ENCODE measurements around the gene HNRNPU. TPM values are rescaled to one million over a fixed set of nuclear protein-coding genes. Genes with fewer than 3 reads are reported as not detected.
A peak's percentile ranks its signal among the peaks of the same experiment; 100 is the strongest.

HNRNPU gene
- total RNA-seq, 1 experiment from 2014 or later = 746 TPM

DNA sequence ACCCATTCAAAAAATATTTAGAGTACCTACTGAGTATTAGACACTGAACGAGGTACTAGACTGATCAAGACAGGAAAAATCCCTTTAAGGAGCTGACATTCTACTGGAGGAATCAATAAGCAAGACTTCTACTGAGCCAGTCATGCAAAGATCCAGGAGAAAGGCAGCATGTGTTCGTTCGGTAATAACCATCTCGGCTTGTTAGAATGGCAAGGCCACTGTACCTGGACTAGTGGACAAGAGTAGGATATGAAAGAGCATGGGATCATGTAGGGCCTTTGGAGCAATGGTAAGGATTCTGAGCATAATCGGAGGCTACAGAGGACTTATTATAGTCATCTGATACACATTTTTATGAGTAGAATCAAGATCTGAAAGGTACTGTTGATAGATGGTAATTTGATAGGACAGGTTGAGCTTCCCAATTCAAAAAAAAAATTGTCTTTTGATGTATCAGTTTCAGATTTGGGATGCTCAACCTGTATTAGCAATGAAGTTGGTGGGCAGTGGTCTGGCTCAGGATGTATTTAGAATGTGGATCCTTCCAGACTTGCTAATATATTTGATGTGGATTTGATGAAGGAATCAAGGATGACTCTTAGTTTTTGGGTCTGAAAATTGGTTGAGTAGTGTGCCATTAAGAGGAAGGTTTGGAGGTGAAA lies 26.6 kb downstream of the HNRNPU start:
- no peak for TF ChIP-seq EZH2 (IDR thresholded peaks at IDR 0.05; ENCODE audit: borderline replicate concordance, low read depth, low read length, poor library complexity, severe bottlenecking)
- TF ChIP-seq, protein P1, sequence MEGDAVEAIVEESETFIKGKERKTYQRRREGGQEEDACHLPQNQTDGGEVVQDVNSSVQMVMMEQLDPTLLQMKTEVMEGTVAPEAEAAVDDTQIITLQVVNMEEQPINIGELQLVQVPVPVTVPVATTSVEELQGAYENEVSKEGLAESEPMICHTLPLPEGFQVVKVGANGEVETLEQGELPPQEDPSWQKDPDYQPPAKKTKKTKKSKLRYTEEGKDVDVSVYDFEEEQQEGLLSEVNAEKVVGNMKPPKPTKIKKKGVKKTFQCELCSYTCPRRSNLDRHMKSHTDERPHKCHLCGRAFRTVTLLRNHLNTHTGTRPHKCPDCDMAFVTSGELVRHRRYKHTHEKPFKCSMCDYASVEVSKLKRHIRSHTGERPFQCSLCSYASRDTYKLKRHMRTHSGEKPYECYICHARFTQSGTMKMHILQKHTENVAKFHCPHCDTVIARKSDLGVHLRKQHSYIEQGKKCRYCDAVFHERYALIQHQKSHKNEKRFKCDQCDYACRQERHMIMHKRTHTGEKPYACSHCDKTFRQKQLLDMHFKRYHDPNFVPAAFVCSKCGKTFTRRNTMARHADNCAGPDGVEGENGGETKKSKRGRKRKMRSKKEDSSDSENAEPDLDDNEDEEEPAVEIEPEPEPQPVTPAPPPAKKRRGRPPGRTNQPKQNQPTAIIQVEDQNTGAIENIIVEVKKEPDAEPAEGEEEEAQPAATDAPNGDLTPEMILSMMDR (conservative IDR thresholded peaks at IDR 0.05; ENCODE audit: low read depth, low read length) = no peak
- POLR2A ChIA-PET (ENCODE audit: low non-redundant PET) = no interaction called here
- DNase-seq (ENCODE audit: low spot score) = no peak
- H3K9me3 ChIP-seq (ENCODE audit: low read depth, low read length, poor library complexity, severe bottlenecking) = no peaks in the 10 kb centered on the region
- peaks cover 35% of the 10 kb centered on the region for H3K36me3 ChIP-seq (ENCODE audit: insufficient read depth, low read length, poor library complexity, severe bottlenecking)
- CTCF ChIA-PET = no interaction called here
- H3K4me1 ChIP-seq (ENCODE audit: insufficient read depth, low read length, poor library complexity, severe bottlenecking) = peaks cover 23% of the 10 kb centered on the region
- H3K4me3 ChIP-seq (ENCODE audit: low read depth, low read length, poor library complexity, severe bottlenecking) = peak overlapping the region; percentile 72
- intact Hi-C loops (cut with micrococcal nuclease; ENCODE audit: unreplicated experiment) = loop anchor here (10.0 kb wide), 1 partner anchor 207 kb away; no protein-coding TSS in a partner anchor
- no TSS peak for BruUV-seq (replicated peaks)
- H3K27me3 ChIP-seq (replicated peaks; ENCODE audit: insufficient read depth, low read depth, low read length, poor library complexity) = no peaks in the 10 kb centered on the region
- H3K27ac ChIP-seq (ENCODE audit: low read depth, low read length, poor library complexity, severe bottlenecking) = peak overlapping the region; percentile 97

DNA sequence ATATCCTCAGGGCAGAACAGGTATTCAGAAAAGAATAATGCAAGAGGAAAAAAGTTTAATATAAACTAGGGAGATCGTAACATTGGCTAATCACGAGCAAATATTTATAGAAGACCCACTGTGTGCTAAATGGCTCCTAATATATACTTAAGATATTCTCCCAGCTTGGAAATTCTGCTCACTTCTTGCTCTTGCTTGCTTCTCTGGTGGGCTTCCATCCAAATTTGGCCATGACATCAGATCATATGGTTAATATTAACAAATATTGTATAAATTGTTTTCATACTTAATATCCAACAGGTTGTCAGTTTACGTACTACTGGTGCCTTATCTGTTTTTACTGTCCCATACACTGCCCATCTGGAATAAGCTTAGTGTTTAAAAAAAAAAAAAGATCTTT lies 27.8 kb downstream of the HNRNPU start:
- TF ChIP-seq, protein P1 (conservative IDR thresholded peaks at IDR 0.05; ENCODE audit: low read depth, low read length) = no peak
- TF ChIP-seq EZH2 (IDR thresholded peaks at IDR 0.05; ENCODE audit: borderline replicate concordance, low read depth, low read length, poor library complexity, severe bottlenecking) = no peak
- ChIA-PET CTCF (interaction anchor here (1.2 to 1.6 kb wide), 2 partner anchors 135 to 206 kb away, joined by 3 to 6 read pairs; no protein-coding TSS in a partner anchor), POLR2A (ENCODE audit: low non-redundant PET) (interaction anchor here (0.7 to 1.0 kb wide), 2 partner anchors 27 to 30 kb away, joined by 7 to 13 read pairs; no protein-coding TSS in a partner anchor)
- Histone ChIP-seq H3K36me3 (ENCODE audit: insufficient read depth, low read length, poor library complexity, severe bottlenecking) (peaks cover 23% of the 10 kb centered on the region), H3K27me3 (replicated peaks; ENCODE audit: insufficient read depth, low read depth, low read length, poor library complexity) (no peaks in the 10 kb centered on the region), H3K4me3 (ENCODE audit: low read depth, low read length, poor library complexity, severe bottlenecking) (peak overlapping the region; percentile 72), H3K4me1 (ENCODE audit: insufficient read depth, low read length, poor library complexity, severe bottlenecking) (peaks cover 23% of the 10 kb centered on the region), H3K27ac (ENCODE audit: low read depth, low read length, poor library complexity, severe bottlenecking) (peak overlapping the region; percentile 97), H3K9me3 (ENCODE audit: low read depth, low read length, poor library complexity, severe bottlenecking) (no peaks in the 10 kb centered on the region)
- no peak for DNase-seq (ENCODE audit: low spot score)
- intact Hi-C loops (cut with micrococcal nuclease; ENCODE audit: unreplicated experiment) = loop anchor here (10.0 kb wide), 1 partner anchor 208 kb away; no protein-coding TSS in a partner anchor
- no TSS peak for BruUV-seq (replicated peaks)

DNA sequence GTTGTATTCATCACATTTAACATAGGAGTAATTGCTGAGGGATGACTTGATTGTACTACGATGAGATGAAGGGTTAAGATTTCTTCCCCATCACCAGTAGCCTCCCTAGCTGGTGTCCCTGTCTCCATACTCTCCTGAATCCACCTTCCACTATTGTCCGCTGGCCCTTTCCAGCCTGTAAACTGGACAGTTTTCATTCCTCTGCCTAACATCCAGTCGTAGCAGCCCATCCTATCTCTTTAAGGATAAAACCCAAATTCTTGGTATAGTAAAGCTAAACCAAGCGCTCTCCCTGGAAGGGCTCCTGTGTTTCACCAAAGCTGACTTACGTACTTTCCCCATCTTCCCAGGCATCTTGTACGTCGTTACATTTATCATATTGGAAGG lies 28.2 kb downstream of the HNRNPU start:
- peaks cover 23% of the 10 kb centered on the region for H3K4me1 ChIP-seq (ENCODE audit: insufficient read depth, low read length, poor library complexity, severe bottlenecking)
- intact Hi-C loops (cut with micrococcal nuclease; ENCODE audit: unreplicated experiment) = loop anchor here (10.0 kb wide), 1 partner anchor 209 kb away; no protein-coding TSS in a partner anchor
- TF ChIP-seq, protein P1 (conservative IDR thresholded peaks at IDR 0.05; ENCODE audit: low read depth, low read length) = no peak
- no peak for TF ChIP-seq EZH2 (IDR thresholded peaks at IDR 0.05; ENCODE audit: borderline replicate concordance, low read depth, low read length, poor library complexity, severe bottlenecking)

More for the DNA sequence above, 28.2 kb downstream of the HNRNPU start:
- DNase-seq (ENCODE audit: low spot score) = peak; percentile 48
- H3K36me3 ChIP-seq (ENCODE audit: insufficient read depth, low read length, poor library complexity, severe bottlenecking) = peaks cover 19% of the 10 kb centered on the region
- no peaks in the 10 kb centered on the region for H3K9me3 ChIP-seq (ENCODE audit: low read depth, low read length, poor library complexity, severe bottlenecking)
- H3K27me3 ChIP-seq (replicated peaks; ENCODE audit: insufficient read depth, low read depth, low read length, poor library complexity) = no peaks in the 10 kb centered on the region
- ChIA-PET CTCF (interaction anchor here (0.9 to 1.6 kb wide), 3 partner anchors 35 to 206 kb away, joined by 3 to 6 read pairs (median 3); no protein-coding TSS in a partner anchor), POLR2A (ENCODE audit: low non-redundant PET) (interaction anchor here (1.0 kb wide), 1 partner anchor 27 kb away, joined by 13 read pairs; no protein-coding TSS in a partner anchor)
- TSS peak; percentile 56 for BruUV-seq (replicated peaks)
- H3K27ac ChIP-seq (ENCODE audit: low read depth, low read length, poor library complexity, severe bottlenecking) = peak overlapping the region; percentile 97
- peak overlapping the region; percentile 72 for H3K4me3 ChIP-seq (ENCODE audit: low read depth, low read length, poor library complexity, severe bottlenecking)

Data from A673 (cell line).